Esophagus muscularis mucosa (tissue), 3 donors: ENCODE results near the gene SIGLEC1.

Source experiments
- CTCF ChIP-seq, 3 experiments: fragments of 200-600 bp in 2 of 3; fragments of 450-650 bp in 1 of 3; sonication (generic) in 2 of 3; IDR thresholded peaks; one replicate each; pipeline ENCODE4 v1.5.1; 2017 to 2019; ENCODE audit warnings: antibody characterized with exemption in 3 of 3, mild to moderate bottlenecking in 2 of 3, moderate library complexity in 1 of 3
- POLR2A ChIP-seq: fragments of 450-650 bp; IDR thresholded peaks from one replicate; pipeline ENCODE4 v1.6.1; 2017; ENCODE audit warnings: antibody characterized with exemption, moderate library complexity, mild to moderate bottlenecking, low read depth

DNA sequence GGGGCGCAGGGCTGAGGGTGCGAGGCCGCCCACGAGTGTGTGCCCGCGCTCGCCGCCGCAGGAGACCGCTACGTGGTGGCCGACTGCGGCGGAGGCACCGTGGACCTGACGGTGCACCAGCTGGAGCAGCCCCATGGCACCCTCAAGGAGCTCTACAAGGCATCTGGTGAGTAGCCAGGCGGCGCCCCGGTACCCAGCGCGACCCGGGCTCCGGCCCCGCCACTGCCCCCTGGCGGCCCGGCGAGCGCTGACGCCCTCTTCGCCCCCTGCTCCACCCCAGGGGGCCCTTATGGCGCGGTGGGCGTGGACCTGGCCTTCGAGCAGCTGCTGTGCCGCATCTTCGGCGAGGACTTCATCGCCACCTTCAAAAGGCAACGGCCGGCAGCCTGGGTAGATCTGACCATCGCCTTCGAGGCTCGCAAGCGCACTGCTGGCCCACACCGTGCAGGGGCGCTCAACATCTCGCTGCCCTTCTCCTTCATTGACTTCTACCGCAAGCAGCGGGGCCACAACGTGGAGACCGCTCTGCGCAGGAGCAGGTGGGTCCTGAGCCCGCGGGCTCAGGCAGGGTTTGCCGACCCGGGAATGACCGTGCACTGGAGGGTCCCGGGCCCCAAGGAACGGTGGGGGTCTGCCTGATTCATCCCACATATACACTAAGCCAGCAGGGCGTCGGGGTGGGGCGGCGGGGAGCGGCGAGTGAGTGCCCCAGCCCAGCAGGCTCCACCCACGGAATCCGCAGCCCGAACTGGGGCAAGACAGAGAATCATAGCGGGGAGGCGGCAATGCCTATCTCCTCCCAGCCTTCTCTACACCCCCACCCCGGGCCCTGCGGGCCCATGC is 37.5 kb upstream of the SIGLEC1 start:
- TF ChIP-seq POLR2A, result no peak
- TF ChIP-seq CTCF (IDR thresholded peaks at IDR 0.05), result peak; percentile 53 to 69 (median 55)
